MCF 10A (cell line): ENCODE results near the gene LILRB1. TPM values are rescaled to one million over a fixed set of nuclear protein-coding genes. Genes with fewer than 3 reads are reported as not detected.
"Not testable (repeated sequence)": the region's sequence is repeated elsewhere in the genome, so short reads cannot be mapped to it uniquely, and the experiment has no call there.

ENCODE experiments used
- Bru-seq: library from RNA; stranded (reverse); fragments of 400-500 nt; gene quantifications from one replicate; lab custom pipeline; 2021; lab: Mats Ljungman, UMichigan
- BruChase-seq, 2 experiments: library from RNA; stranded (reverse); fragments of 400-500 nt; gene quantifications; one replicate each; lab custom pipeline; 2021; lab: Mats Ljungman, UMichigan
- BruUV-seq: library from RNA; stranded (reverse); fragments of 400-500 nt; replicated peaks from 2 replicates; lab custom pipeline; 2021; lab: Mats Ljungman, UMichigan
- CTCF ChIA-PET: fragments of 300-600 bp; sonication (Branson Sonifier 250); formaldehyde crosslinking; extraction: SDS; loops from one replicate; lab custom pipeline; 2021; ENCODE audit warnings: antibody characterized with exemption, inconsistent platforms; lab: Yijun Ruan, JAX
- POLR2A ChIA-PET: fragments of 300-600, 350-650 bp; sonication (Branson Sonifier 250); formaldehyde crosslinking; extraction: SDS; loops from one replicate; lab custom pipeline; 2020; ENCODE audit warnings: antibody characterized with exemption, inconsistent platforms; lab: Yijun Ruan, JAX
- DNase-seq: peaks from one replicate; pipeline ENCODE4 v3.0.0-alpha.2; 2018; ENCODE audit not compliant: unreplicated experiment
- H3K27ac Mint-ChIP-seq: one replicate; pipeline ENCODE4 v1.8.0; 2022; ENCODE audit warnings: mild to moderate bottlenecking, low read depth, mixed read lengths; ENCODE audit not compliant: unreplicated experiment
- H3K27me3 Mint-ChIP-seq: one replicate; pipeline ENCODE4 v1.8.0; 2022; ENCODE audit warnings: mixed read lengths; ENCODE audit not compliant: insufficient read depth, unreplicated experiment
- H3K36me3 Mint-ChIP-seq: one replicate; pipeline ENCODE4 v1.8.0; 2022; ENCODE audit warnings: mild to moderate bottlenecking, moderate library complexity, mixed read lengths; ENCODE audit not compliant: insufficient read depth, unreplicated experiment
- H3K4me1 Mint-ChIP-seq: one replicate; pipeline ENCODE4 v1.8.0; 2022; ENCODE audit warnings: mixed read lengths; ENCODE audit not compliant: insufficient read depth, unreplicated experiment
- H3K4me3 Mint-ChIP-seq: one replicate; pipeline ENCODE4 v1.8.0; 2022; ENCODE audit warnings: mild to moderate bottlenecking, moderate library complexity, mixed read lengths; ENCODE audit not compliant: unreplicated experiment
- H3K9me3 Mint-ChIP-seq: one replicate; pipeline ENCODE4 v1.8.0; 2022; ENCODE audit warnings: mixed read lengths; ENCODE audit not compliant: unreplicated experiment
- intact Hi-C: fragments of 100-400 bp; cut with micrococcal nuclease; formaldehyde crosslinking; loops from 2 replicates; pipeline ENCODE4 v1.14.1; 2022
- long read RNA-seq: library from polyadenylated mRNA; stranded (forward); transcript quantifications from one replicate; pipeline ENCODE4 v2.0.0, GENCODE V29; 2022
- total RNA-seq: library from RNA; stranded (reverse); gene quantifications from 2 replicates; pipeline ENCODE4 v1.2.3, GENCODE V29; 2022
- TF ChIP-seq, protein P1 (sequence below): fragments of 200-600 bp; IDR thresholded peaks from one replicate; pipeline ENCODE4 v1.8.0; 2022; ENCODE audit warnings: antibody characterized with exemption, mild to moderate bottlenecking; ENCODE audit not compliant: unreplicated experiment

Gene LILRB1
- not detected in 2 replicates for total RNA-seq
- not detected for Bru-seq, nascent RNA
- BruChase-seq, experiment 1, labeled RNA remaining after a 6-hour chase: not detected
- BruChase-seq, experiment 2, labeled RNA remaining after a 2-hour chase: not detected
- long read RNA-seq: 0 reads

DNA sequence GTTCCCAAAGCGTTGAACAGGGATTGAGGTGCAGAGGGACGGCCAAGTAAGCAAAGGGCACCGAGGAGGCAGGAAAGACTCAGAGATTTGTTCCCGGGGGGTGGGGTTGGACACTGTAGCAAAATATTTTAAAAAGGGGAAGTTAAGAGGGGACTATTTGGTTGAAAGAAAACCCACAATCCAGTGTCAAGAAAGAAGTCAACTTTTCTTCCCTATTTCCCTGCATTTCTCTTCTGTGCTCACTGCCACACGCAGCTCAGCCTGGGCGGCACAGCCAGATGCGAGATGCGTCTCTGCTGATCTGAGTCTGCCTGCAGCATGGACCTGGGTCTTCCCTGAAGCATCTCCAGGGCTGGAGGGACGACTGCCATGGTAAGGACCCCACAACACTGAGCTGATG is at the start of gene LILRB1:
TSS of gene LILRB1 (plus strand) at position 223 of the 400 bp plus-strand sequence. CDS start 590 bp downstream, outside the sequence.
- intact Hi-C loops, H3K27me3 Mint-ChIP-seq: not testable (repeated sequence)

GRCh38 chr19:54586397-54586796 is 43.9 kb upstream of the LILRB1 start:
- no peaks in the 10 kb centered on the region for H3K27me3 Mint-ChIP-seq
- intact Hi-C loops: no loop called here
- H3K9me3 Mint-ChIP-seq: peaks cover 53% of the 10 kb centered on the region
- no peak for DNase-seq
- ChIA-PET CTCF (no interaction called here), POLR2A (no interaction called here)
- H3K4me3 Mint-ChIP-seq: no peak overlapping the region
- no peaks in the 10 kb centered on the region for H3K4me1 Mint-ChIP-seq
- TF ChIP-seq, protein P1, sequence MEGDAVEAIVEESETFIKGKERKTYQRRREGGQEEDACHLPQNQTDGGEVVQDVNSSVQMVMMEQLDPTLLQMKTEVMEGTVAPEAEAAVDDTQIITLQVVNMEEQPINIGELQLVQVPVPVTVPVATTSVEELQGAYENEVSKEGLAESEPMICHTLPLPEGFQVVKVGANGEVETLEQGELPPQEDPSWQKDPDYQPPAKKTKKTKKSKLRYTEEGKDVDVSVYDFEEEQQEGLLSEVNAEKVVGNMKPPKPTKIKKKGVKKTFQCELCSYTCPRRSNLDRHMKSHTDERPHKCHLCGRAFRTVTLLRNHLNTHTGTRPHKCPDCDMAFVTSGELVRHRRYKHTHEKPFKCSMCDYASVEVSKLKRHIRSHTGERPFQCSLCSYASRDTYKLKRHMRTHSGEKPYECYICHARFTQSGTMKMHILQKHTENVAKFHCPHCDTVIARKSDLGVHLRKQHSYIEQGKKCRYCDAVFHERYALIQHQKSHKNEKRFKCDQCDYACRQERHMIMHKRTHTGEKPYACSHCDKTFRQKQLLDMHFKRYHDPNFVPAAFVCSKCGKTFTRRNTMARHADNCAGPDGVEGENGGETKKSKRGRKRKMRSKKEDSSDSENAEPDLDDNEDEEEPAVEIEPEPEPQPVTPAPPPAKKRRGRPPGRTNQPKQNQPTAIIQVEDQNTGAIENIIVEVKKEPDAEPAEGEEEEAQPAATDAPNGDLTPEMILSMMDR: no peak
- H3K27ac Mint-ChIP-seq: no peak overlapping the region
- no TSS peak for BruUV-seq
- peaks cover 7% of the 10 kb centered on the region for H3K36me3 Mint-ChIP-seq

More for the DNA sequence above, at the start of gene LILRB1:
- H3K4me3 Mint-ChIP-seq, H3K4me1 Mint-ChIP-seq, H3K36me3 Mint-ChIP-seq, BruUV-seq, DNase-seq, H3K27ac Mint-ChIP-seq, POLR2A ChIA-PET: not testable (repeated sequence)
- H3K9me3 Mint-ChIP-seq: peaks cover 26% of the 10 kb centered on the region
- CTCF ChIA-PET: interaction anchor here (0.6 kb wide), 1 partner anchor 328 kb away, joined by 4 read pairs; no protein-coding TSS in a partner anchor

GRCh38 chr19:54587026-54587425 is 43.3 kb upstream of the LILRB1 start:
- Mint-ChIP-seq H3K4me3 (no peak overlapping the region), H3K36me3 (peaks cover 7% of the 10 kb centered on the region), H3K4me1 (no peaks in the 10 kb centered on the region), H3K27ac (no peak overlapping the region), H3K27me3 (no peaks in the 10 kb centered on the region), H3K9me3 (peaks cover 53% of the 10 kb centered on the region)
- ChIA-PET CTCF (no interaction called here), POLR2A (no interaction called here)
- TF ChIP-seq, protein P1: no peak
- BruUV-seq: no TSS peak
- no peak for DNase-seq
- intact Hi-C loops: no loop called here

DNA sequence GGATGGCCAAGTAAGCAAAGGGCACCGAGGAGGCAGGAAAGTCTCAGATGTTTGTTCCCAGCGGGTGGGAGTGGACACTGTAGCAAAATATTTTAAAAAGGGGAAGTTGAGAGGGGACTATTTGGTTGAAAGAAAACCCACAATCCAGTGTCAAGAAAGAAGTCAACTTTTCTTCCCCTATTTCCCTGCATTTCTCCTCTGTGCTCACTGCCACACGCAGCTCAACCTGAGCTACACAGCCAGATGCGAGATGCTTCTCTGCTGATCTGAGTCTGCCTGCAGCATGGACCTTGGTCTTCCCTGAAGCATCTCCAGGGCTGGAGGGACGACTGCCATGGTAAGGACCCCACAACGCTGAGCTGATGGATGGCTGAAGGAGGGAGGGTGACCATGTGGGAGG is 36.8 kb upstream of the LILRB1 start, which contains the start of gene LILRA1:
TSS of gene LILRA1 (plus strand) at position 188 of the 400 bp plus-strand sequence. CDS start 613 bp downstream, outside the sequence.
- DNase-seq: not testable (repeated sequence)

GRCh38 chr19:54593931-54594626 is 36.2 kb upstream of the LILRB1 start:
- CTCF ChIA-PET, intact Hi-C loops, DNase-seq, H3K27ac Mint-ChIP-seq, H3K36me3 Mint-ChIP-seq, H3K27me3 Mint-ChIP-seq, POLR2A ChIA-PET, H3K4me1 Mint-ChIP-seq, BruUV-seq, H3K4me3 Mint-ChIP-seq: not testable (repeated sequence)
- H3K9me3 Mint-ChIP-seq: peaks cover 16% of the 10 kb centered on the region

More for the DNA sequence above, 36.8 kb upstream of the LILRB1 start, which contains the start of gene LILRA1:
- H3K27me3 Mint-ChIP-seq, H3K27ac Mint-ChIP-seq, BruUV-seq, H3K4me3 Mint-ChIP-seq, H3K4me1 Mint-ChIP-seq, intact Hi-C loops, H3K36me3 Mint-ChIP-seq: not testable (repeated sequence)
- ChIA-PET CTCF (interaction anchor here (0.6 kb wide), 1 partner anchor 334 kb away, joined by 3 read pairs; no protein-coding TSS in a partner anchor), POLR2A (interaction anchor here (0.6 kb wide), 1 partner anchor 21 kb away, joined by 6 read pairs; no protein-coding TSS in a partner anchor)
- H3K9me3 Mint-ChIP-seq: peaks cover 21% of the 10 kb centered on the region
